AG04449 (cell line): ENCODE results near the gene SALL1.

Experiments
- CTCF ChIA-PET: fragments of 350-600 bp; formaldehyde crosslinking; extraction: SDS; loops from one replicate; lab custom pipeline; 2021; ENCODE audit warnings: antibody characterized with exemption; lab: Yijun Ruan, JAX
- POLR2A ChIA-PET: fragments of 400-600, 350-600 bp; formaldehyde crosslinking; extraction: SDS; loops from one replicate; lab custom pipeline; 2020; ENCODE audit warnings: antibody characterized with exemption, inconsistent platforms; lab: Yijun Ruan, JAX
- DNase-seq: peaks from one replicate; pipeline ENCODE4 v3.0.0-alpha.2; 2010; ENCODE audit warnings: low read depth, low spot score
- H3K4me3 ChIP-seq: 2 replicates; pipeline ENCODE4 v1.5.1; 2011; ENCODE audit warnings: low read depth, mild to moderate bottlenecking, control low read depth, low read length
- TF ChIP-seq, protein P1 (sequence below): IDR thresholded peaks from one replicate; pipeline ENCODE4 v1.5.1; 2011; ENCODE audit warnings: mild to moderate bottlenecking, moderate library complexity, low read length, control low read depth, inconsistent platforms; ENCODE audit not compliant: insufficient read depth; ENCODE audit errors: missing control alignments

The SALL1 gene

DNA sequence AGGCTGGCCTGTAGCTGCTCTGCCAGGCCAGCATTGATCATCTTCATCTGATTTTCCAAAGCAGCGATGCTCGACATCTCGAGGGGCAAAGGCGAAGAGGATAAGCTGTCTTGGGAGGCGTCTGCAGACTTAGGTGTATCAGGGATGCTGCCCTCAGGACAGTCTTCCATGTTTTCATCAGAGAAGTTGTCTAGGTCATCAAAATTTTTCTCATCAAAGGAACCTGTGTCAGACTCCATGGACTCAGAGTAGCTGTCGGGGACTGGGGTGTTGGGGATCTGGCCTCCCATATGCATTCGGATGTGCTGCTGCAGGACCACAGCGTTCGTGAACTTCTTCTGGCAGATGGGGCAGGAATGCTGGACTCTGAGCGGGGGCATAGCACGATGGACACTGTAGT lies 11.5 kb downstream of the SALL1 start:
- H3K4me3 ChIP-seq = no peak overlapping the region
- POLR2A ChIA-PET = no interaction called here
- DNase-seq = no peak
- TF ChIP-seq, protein P1, sequence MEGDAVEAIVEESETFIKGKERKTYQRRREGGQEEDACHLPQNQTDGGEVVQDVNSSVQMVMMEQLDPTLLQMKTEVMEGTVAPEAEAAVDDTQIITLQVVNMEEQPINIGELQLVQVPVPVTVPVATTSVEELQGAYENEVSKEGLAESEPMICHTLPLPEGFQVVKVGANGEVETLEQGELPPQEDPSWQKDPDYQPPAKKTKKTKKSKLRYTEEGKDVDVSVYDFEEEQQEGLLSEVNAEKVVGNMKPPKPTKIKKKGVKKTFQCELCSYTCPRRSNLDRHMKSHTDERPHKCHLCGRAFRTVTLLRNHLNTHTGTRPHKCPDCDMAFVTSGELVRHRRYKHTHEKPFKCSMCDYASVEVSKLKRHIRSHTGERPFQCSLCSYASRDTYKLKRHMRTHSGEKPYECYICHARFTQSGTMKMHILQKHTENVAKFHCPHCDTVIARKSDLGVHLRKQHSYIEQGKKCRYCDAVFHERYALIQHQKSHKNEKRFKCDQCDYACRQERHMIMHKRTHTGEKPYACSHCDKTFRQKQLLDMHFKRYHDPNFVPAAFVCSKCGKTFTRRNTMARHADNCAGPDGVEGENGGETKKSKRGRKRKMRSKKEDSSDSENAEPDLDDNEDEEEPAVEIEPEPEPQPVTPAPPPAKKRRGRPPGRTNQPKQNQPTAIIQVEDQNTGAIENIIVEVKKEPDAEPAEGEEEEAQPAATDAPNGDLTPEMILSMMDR = no peak
- CTCF ChIA-PET = no interaction called here

DNA sequence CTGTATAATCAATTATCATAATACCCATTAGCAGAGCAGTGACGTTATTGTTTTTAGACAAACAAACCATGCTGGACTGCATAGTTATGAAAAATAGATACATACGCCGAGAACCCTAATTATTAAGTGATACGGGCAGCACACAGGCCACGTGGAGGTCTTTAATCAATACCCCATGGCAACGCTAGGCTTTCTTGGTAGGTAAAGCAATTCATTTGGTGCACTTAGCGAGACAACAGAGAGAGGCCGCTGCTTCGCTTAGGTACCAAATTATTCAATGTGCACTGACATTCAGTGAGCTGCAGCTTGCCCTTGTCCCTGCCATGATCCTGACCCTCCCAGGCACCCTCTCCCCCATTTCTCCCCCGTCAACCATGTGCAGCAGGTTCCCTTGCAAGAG lies 12.9 kb downstream of the SALL1 start:
- ChIA-PET CTCF (no interaction called here), POLR2A (no interaction called here)
- no peak overlapping the region for H3K4me3 ChIP-seq
- DNase-seq = no peak
- TF ChIP-seq, protein P1 = no peak

DNA sequence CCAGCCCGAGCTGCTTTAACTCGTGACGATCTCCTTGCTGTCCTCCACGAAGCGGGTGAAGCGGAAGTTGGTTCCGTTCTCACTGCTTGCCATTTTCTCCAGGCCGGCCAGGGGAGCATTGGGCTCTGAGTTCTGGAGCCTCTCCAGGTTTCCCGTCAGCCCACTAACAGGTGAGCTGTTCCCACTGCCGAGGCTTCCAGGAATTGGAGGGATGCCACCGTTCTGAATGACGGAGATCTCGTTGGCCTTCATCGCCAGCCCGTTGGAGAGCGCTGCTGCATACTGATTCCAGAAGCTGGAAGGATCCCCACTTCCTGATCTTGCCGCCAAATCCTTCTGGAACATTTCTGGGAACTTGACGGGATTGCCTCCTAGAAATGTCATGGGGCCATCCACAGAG lies 14.0 kb downstream of the SALL1 start:
- ChIA-PET CTCF (no interaction called here), POLR2A (no interaction called here)
- TF ChIP-seq, protein P1 = no peak
- no peak for DNase-seq
- H3K4me3 ChIP-seq = no peak overlapping the region

DNA sequence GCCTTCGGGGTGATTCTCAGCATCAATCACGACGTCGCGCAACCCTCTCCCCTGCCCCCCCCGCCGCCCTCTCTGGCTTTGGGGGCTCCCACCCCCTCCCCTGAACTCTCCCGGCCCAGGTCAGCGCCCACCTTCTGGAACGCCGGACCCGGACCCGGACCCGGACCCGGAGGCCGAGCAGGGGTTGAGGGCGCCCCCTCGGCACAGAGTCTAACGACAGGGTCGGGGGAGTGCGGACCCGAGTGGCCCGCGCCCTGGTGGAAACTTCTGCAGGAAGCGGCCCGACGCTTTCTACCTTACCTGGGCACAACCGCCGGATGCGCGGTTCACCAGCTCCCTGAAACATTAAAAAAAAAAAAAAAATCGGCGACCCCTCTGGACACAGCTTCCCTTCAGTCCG lies 16.2 kb downstream of the SALL1 start:
- TF ChIP-seq, protein P1 = no peak
- ChIA-PET CTCF (no interaction called here), POLR2A (no interaction called here)
- DNase-seq = no peak
- H3K4me3 ChIP-seq = no peak overlapping the region

DNA sequence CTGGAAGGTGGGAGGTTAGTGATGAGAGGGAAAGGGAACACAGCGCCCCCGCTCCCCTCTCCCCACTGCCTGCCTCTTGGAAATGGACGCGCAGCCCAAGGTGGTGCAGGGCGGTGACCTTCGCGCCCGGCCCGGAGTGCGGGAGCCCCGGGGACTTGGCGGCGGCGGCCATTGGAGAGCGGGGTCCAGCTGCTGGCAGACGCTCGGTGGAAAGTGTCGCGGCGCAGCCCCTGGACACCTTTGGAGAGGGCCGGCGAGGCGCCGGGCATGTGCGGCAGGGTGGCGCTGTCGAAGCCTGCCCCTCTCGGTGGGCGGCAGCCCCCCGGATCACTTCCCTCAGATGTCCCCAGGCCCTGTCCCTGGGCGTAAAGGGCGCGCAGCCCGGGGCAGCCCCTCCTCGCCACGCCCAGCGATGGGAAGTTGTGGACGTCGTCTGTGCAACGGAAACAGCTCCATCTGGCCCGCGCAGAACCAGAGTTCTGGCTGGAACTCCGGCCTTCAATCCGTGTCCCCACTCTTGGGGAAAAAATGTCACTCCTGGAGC lies 16.7 kb downstream of the SALL1 start:
- peak overlapping the region; percentile 8; the same call in 1 of the 2 replicates for H3K4me3 ChIP-seq
- ChIA-PET POLR2A (no interaction called here), CTCF (no interaction called here)
- DNase-seq = no peak
- TF ChIP-seq, protein P1 = no peak

DNA sequence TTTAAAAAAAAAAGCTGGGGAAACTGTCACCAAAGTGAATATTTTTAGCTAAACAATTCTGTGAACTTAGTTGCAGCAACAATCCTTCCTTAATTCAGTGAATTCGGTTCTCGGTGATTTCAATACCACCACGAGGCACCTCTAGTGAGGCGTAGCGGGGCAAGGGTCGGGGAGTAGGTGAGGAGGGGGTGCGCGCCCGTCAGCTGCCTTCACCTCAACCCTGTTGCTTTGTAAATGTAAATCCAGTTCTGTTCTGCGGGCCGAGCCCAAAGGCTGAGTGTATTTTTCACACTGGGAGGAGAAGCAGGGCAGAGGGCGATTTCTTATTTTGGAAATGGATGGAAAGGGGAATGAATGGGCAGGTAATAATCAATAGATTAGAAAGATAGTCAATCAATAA lies 17.4 kb downstream of the SALL1 start:
- H3K4me3 ChIP-seq = no peak overlapping the region
- no peak for DNase-seq
- TF ChIP-seq, protein P1 = no peak
- ChIA-PET POLR2A (no interaction called here), CTCF (interaction anchor here (1.0 kb wide), 1 partner anchor 11 kb away, joined by 4 read pairs; no protein-coding TSS in a partner anchor)
